Astrocyte of the cerebellum (primary cell): ENCODE data around the gene SKAP1.

ENCODE experiments used
- DNase-seq: peaks from one replicate; pipeline ENCODE4 v3.0.0-alpha.2; 2011; ENCODE audit warnings: low read depth
- H3K4me3 ChIP-seq: 2 replicates; pipeline ENCODE4 v1.5.1; 2011; ENCODE audit warnings: mild to moderate bottlenecking, low read depth, low read length, moderate library complexity
- in situ Hi-C: cut with HindIII; loops from 2 replicates; pipeline ENCODE4 v1.10.0; 2017; ENCODE audit warnings: low sequenced_read_pairs
- TF ChIP-seq, protein P1 (sequence below): IDR thresholded peaks from 2 replicates; pipeline ENCODE4 v1.5.1; 2012; ENCODE audit warnings: low read length, low read depth, moderate library complexity, mild to moderate bottlenecking; ENCODE audit errors: missing control alignments

The SKAP1 gene

DNA sequence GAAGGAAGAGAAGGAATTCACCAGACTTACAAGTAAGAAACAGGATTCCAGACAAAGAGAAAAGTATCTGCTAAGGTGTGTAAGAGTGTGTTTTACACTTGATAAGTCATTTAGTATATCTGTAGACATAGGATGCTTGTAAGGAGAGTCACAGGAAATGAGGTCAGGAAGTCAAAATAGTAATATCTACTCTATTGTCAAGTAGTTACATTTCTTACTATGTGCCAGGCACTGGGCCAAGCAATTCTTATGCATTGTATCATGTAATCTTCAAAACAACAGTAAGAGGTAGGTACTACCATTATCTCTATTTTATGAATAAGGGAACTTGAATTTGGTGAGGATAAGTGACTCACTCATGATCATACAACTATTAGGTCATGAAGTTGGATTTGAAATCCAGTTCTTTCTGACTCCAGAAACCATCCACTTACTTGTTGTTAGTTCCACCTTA, 193.3 kb downstream of the SKAP1 start:
- DNase-seq = peak; percentile 11
- in situ Hi-C loops = no loop called here
- TF ChIP-seq, protein P1, sequence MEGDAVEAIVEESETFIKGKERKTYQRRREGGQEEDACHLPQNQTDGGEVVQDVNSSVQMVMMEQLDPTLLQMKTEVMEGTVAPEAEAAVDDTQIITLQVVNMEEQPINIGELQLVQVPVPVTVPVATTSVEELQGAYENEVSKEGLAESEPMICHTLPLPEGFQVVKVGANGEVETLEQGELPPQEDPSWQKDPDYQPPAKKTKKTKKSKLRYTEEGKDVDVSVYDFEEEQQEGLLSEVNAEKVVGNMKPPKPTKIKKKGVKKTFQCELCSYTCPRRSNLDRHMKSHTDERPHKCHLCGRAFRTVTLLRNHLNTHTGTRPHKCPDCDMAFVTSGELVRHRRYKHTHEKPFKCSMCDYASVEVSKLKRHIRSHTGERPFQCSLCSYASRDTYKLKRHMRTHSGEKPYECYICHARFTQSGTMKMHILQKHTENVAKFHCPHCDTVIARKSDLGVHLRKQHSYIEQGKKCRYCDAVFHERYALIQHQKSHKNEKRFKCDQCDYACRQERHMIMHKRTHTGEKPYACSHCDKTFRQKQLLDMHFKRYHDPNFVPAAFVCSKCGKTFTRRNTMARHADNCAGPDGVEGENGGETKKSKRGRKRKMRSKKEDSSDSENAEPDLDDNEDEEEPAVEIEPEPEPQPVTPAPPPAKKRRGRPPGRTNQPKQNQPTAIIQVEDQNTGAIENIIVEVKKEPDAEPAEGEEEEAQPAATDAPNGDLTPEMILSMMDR = no peak
- H3K4me3 ChIP-seq = no peak overlapping the region

DNA sequence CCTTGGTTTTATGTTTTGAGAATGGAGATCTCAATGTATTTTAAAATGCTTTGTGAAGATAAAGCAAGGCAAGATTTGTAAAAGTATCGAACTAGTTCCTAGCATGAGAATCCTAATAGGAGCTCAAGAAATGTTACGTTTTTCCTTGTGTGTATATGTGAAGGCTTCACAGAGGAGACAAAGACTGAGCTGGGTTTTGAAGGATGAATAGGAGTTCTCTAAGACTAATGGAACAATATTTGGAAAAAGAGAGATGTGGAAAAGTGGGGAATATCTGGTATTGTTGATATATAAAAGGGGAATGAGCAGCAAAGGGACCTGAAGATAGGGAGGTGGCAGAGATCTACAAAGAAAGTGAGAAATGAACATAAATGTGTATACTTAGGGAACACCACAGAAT, 195.1 kb downstream of the SKAP1 start:
- no peak for DNase-seq
- in situ Hi-C loops = no loop called here
- H3K4me3 ChIP-seq = no peak overlapping the region
- TF ChIP-seq, protein P1 = no peak

DNA sequence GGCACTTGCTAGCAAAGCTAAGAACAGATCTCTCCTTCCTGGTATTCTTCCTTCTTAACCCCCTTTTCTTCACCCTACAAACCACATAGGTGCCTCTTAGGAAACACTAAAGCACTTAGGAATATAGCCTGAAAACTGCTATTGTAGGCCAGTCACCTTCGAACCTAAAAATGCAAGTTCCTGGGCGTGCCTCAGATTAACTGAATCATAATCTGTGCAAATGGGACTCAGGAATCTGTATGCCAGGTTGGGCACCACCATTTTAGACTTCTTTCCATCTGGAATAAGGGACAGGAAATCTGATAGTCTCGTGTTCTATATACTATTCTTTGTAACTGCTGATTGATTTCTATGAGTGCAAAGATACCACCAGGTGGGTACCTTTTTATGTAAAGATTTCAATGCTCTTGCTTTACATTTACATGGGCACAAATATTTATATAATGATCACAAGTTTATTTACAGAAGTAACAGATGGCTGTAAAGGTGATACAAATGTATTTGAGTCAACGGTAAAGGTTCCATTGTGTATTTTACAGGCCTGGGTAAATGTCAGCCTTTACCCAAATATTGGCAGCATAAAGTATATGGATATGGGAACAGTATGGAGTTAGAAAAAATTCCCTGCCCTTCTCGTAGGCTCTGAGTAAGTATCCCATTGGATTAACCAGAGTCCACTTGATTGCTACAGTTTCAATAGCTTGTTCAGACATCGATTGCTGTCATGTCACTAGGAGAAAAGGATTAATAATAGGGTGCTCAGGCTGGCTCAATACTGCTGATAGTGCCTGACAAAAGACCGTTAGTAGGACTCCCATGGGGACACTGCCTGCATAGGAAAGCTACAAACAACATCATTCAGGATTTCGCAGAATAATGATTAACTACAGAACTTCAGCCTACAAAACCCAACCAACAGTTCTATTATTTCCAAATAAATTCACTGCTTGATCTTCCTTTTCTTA, 197.7 kb downstream of the SKAP1 start:
- TF ChIP-seq, protein P1 = no peak
- in situ Hi-C loops = no loop called here
- no peak for DNase-seq

DNA sequence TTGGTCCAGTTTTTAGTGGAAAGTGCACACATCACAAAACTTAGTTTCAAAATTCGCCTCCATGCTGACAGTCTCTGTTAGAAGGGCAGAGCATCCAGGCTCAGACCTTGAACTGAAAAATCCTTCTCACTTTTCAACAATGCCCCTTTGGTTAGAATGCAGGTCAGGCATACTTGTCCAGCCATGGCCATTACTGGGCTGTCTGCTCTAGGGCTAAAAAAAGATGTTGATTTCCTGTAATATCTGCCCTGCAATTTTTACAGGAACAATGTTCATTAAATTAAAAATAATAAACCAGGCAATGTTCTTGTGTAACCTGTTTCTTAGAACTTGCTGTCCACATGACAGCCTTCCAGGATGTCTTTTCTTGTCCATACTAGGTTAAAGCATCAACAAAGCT, 200.1 kb downstream of the SKAP1 start:
- no peak overlapping the region for H3K4me3 ChIP-seq
- in situ Hi-C loops = no loop called here
- TF ChIP-seq, protein P1 = no peak
- no peak for DNase-seq

More for the DNA sequence above, 197.7 kb downstream of the SKAP1 start:
- H3K4me3 ChIP-seq = no peak overlapping the region

DNA sequence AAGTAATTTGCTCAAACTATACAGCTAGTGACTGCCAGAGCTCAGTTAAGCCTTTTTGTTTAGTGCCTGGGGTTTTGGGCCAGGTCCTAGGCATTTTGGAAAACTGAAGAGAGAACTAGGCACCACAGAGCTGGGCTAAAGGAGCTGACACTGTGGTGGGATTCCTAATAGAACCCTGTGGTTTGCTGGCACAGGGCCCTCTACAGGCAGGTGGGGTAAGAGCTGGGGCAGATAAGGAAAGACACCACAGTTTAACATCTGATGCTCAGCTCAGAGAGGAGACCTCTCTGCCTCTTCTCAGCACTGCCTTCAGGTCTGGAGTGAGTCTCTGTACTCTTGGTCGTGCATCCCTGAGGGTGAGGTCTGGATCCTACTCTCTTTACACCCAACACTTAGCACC, 201.3 kb downstream of the SKAP1 start:
- in situ Hi-C loops = no loop called here
- no peak for DNase-seq

DNA sequence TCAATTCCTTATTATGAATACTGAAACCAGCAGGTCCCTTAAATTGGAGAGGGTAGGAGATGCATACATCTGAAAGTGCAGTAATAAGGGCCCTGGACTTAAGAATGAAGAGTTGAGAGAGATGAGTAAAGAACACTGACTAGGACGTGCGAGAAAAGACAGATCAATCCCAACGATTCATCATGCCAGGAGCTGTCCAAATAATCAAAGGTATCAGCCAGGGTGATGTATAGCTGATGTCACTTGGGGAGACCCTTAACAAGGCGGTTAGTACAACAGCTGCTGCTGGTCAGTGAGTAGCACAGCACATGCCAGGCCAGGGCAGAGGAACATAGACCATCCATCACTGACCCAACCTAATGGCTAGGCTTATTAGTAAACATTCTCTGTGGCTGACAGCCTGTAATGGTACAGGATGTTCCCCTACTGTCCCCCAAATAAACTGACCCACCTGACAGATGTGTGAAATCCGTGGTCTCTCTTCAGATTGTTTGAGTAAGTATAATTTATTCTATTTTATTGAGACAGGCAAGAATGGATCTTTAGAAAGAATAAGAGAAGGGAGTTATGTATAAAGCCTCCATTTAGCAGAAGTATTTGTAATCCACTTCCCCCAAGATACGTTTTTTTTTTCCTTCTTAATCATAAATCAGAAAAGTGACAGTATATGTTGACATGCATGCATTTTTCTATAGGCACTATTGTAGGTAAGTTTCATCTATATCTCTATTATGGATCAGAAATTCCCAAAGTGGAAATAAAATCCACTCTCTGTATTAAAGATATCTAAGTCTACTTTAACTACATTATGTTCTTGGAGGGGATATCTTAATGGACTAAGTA, 204.1 kb downstream of the SKAP1 start:
- TF ChIP-seq, protein P1 = no peak
- H3K4me3 ChIP-seq = no peak overlapping the region
- in situ Hi-C loops = no loop called here
- DNase-seq = no peak

More for the DNA sequence above, 201.3 kb downstream of the SKAP1 start:
- H3K4me3 ChIP-seq = no peak overlapping the region
- TF ChIP-seq, protein P1 = no peak
